HuH-7 (cell line): ENCODE data around the gene GALNT11.
A peak's percentile ranks its signal among the peaks of the same experiment; 100 is the strongest.
"Not testable (repeated sequence)": the region's sequence is repeated elsewhere in the genome, so short reads cannot be mapped to it uniquely, and the experiment has no call there.

Experiments
- DNase-seq: peaks from one replicate; pipeline ENCODE4 v3.0.0; 2011; ENCODE audit warnings: low spot score

The GALNT11 gene

DNA sequence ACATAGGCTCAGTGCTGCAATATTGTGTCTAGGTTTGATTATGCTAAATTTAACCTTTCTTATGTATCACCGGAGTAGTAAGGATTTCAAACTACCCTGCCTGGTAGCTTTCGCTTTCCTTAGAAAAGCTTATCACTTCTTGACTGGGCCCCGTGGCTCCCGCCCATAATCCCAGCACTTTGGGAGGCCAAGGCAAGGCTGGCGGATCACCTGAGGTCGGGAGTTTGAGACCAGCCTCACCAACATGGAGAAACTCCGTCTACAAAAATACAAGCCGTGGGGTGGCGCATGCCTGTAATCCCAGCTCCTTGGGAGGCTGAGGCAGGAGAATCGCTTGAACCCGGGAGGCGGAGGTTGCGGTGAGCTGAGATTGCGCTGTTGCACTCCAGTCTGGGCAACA lies 49.9 kb downstream of the GALNT11 start:
- DNase-seq = not testable (repeated sequence)

DNA sequence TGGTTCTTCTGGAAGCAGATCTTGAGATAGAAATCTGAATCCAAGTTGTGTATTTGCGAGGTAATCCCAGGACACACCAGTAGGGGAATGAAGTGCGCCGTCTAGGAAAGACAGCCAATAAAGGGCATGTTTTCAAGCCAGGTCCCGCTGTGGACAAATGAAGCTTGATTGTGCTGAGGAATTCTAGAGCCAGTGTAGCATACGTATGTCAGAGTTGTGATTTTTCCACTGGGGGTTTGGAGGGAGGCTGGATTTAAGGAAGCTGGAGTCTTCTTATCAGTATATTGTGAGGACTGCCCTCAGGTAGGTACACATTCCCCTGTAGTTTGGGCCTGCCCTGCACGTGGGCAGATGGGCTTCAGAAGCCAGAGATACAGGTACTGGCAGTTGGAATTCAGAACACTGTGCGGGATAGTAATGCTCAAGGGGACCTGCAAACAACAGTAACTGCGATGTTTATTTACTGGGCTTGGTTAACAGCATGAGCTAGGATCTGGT lies 50.9 kb downstream of the GALNT11 start:
- DNase-seq = peak; percentile 46

DNA sequence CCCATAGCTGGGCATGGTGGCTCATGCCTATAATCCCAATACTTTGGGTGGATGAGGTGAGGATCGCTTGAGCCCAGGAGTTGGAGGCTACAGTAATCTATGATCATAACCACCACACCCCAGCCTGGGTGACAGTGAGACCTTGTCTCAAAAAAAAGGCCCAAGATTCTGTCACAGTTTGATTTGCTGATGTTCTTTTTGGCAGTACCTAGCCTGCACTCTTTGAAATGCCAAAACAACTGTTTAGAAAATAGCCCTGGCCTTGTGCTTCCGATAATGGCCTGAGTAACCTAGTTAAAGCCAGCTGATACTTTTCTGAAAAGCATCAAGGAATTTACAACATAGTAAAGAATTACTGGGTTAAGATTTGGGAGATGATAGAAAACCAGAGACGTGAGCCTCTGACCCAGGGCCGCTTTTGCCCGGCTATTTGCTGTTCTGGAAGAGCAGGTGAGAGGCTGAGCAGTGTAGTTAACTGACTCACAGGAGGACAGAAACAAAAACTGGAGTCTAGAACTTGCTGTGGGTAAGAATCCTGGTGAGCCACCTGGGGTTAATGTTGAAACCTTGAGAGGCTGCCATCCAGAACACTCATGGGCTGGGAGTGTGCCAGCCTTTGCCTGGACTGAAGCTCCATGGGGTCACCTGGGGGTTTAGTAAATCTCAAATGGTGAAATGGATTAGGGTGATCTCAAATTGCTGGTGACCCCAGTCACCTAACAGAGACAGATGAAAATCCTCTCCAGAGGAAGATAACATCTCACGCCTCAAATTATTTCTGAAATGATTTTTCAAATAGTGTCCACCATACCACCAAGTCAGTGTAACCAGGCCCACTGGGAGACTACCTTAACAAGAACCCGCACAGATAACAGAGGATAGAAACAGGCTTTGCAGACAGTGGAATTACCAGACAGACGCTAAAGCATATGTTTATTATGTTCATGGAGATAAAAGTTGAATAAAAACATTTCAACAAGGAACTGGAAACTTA lies 51.8 kb downstream of the GALNT11 start:
- DNase-seq = no peak

DNA sequence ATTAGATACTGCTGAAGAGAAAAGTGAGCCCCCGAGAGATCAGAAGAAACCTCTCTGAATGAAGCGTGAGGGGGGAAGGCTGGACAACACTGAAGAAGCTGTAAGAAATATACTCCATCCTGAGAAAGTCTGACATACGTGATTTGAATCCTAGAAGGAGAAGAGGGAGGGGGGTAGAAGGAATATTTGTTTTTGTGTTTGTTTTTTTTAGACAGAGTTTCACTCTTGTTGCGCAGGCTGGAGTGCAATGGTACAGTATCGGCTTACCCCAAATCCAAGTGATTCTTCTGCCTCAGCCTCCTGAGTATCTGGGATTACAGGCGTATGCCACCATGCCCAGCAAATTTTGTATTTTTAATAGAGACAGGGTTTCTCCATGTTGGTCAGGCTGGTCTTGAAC lies 52.6 kb downstream of the GALNT11 start:
- DNase-seq = no peak

DNA sequence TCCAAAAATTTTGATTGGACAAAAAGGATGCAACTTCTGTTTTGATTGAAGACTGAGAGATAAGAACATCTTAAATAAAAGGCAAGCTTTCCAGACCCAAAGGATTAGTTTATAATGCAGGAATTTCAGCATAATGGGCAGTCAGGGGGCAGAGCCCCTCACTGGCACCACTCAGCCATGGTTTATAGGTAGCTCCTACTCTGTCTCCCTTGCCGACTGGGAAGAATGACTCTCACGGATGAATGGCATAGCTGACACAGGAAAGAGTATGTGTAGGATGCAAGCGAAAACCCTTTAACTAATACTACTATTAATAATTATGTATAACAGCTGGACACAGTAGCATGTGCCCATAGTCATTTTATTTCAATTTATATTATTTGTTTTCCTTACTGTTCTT lies 53.3 kb downstream of the GALNT11 start:
- no peak for DNase-seq

DNA sequence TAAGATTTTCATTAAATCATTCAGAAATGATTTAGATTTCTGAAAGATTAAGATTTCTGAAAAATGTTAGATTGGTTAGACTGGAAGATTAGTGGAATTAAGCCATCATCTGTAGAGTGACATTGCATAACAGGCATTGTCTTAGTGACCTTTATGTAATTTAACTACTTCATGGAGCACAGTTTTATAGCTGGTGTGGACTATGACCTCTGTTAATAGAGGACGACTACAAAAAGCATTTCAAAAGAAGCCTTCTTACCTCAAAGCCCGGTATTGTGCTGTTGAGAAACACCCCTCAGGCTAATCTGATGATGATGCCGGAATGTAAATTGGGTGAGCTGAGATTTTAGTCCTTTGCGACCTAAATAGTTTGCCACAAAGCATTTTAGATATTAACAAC lies 55.6 kb downstream of the GALNT11 start:
- peak; percentile 56 for DNase-seq

DNA sequence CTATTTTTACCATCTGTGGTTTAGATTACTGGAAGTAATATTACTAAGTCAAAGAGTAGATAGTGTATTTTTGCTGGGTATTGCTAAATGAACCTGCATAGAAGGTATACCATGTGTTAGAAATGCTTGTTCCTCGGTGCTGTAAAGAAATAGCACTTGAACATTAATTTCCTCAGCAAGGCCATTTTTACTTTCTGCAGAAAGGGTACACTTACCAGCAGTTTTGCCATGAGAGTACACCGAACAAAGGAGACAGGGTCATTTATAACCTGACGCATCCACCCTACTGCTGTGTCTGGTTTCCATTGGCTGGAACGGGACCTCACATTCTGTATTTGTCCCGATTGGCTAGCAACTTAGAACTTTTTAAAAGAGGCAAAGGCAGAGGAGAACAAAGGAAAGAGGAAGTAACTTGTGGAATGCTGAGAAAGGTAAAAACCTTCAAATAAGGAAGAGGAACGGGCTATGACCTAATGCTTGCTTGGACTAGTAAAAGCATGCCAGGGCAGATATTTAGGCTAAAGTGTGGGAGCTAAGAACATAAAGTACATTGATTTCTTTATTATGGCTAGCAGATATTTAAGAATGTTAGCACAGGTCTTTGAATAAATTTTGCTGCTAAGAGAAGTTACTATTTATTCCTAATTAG lies 56.7 kb downstream of the GALNT11 start:
- not testable (repeated sequence) for DNase-seq

DNA sequence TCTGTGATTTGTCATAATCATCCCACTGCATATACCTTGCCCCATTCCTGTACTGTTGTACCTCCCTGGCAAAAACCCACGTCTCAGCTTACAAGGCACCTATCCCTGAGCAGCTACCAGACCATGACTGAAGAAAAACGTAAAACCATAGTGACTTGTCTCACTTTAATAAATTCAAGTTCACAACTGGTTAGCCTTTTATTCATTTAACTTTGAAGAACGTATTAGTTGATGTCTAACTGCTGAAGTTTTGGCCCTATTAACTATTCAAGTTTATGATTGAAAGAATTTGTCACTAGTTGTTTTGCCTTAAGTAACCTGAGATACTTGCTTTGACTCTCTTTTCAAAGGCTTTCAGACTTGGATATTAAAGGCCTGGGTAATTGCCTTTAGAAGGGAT lies 59.7 kb downstream of the GALNT11 start:
- no peak for DNase-seq

DNA sequence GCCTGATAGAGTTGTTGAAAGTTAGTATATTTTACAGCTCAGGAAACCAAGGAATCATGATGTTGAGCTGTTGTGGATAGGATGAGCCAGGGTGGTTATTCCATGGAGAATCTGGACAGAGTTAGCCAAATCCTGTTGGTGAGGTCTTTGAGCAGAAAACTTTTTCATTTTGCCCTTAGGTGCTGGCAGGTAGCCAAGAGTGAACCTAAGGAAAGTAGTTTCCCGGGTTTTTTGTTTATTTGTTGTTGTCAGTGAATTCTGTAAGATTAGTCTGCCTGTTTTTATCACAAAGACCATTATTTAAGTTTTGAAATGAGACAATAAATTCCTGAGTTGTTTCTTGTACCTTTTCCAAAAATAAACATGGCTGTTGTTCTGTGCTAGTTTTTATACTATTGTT lies 61.0 kb downstream of the GALNT11 start:
- no peak for DNase-seq

DNA sequence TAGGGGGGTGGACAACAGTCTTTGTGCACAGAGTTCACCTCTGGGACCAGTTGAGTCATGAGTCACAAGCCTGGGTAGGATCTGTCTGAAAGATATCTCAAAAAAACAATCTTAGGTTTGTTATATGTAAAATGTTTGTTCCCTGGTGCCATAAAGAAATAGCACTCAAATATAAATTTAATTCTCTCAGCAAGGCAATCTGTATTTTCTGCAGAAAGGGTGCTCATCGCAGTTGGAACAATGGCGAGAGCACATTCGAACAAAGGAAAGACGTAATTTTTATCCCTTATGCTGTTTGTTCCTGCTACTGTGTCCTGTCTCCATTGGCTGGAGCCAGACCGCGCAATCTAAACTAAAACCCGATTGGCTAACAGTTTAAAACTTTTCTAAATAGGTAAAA lies 63.7 kb downstream of the GALNT11 start:
- no peak for DNase-seq

DNA sequence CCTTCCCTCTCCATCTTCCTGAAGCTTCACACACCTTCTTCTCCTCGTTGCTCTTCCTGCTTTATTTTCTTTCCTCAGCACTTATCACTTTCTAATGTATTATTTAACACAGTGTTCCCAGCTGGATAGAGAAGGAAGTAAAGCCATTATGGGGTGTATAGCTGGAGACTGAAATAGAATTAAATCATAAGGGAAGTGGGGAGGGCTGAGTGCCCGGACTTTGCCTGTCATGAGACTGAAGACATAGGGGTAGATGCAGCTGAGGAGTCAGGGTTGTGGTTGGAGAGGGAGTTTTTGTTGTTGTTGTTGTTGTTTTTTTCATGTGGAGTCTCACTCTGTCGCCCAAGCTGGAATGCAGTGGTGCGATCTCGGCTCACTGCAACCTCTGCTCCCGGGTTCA lies 65.3 kb downstream of the GALNT11 start:
- DNase-seq = no peak

DNA sequence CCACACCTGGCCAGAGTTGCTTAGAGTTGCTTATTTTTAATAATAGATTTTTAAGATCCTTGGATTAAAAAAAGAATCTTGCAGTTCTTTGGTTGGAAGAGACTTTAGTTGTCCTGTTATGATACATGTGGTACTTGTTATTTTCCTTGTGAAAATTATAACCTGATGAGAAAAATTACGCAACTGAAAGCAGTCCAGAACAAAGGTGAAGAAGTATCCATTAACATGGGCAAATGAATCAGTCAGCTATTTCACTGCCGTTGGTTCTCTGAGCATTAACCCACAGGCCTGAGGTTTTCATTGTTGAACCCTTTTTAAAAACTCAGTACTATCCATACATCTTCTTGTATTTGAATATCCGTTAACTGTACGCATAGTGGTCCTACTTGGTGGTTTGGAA lies 68.2 kb downstream of the GALNT11 start:
- DNase-seq = no peak

DNA sequence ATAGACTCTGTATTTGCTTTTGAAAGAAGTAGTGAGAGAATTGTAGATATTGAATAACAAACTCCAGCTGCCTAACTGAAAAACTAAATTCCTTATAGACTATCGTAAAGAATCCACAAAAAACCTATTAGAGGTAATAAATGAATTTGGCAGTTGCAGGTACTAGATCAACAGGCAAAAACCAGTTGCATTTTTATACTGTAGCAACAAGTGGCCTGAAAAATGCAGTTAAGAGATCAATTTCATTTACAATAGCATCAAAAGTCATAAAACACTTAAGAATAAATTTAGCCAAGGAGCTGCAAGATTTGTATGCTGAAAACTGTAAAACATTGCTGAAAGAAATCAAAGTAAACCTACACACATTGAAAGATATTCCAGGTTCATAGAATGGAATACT lies 70.3 kb downstream of the GALNT11 start:
- DNase-seq = no peak

DNA sequence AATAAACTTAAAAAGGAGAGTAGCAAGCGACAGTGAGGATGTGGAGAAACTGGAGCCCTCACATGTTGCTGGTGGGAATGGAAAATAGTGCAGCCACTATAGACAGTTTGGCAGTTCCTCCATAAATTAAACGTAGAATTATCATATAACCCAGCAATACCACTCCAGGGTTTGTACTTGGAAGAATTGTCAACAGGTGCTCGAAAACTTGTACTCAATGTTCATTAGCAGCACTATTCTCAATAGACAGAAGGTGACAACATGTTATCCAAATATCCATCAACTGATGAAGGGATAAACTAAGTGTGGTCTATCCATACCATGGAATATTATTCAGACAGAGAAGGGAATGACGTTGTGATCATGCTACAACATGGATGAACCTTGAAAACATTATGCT lies 71.9 kb downstream of the GALNT11 start:
- DNase-seq = no peak

DNA sequence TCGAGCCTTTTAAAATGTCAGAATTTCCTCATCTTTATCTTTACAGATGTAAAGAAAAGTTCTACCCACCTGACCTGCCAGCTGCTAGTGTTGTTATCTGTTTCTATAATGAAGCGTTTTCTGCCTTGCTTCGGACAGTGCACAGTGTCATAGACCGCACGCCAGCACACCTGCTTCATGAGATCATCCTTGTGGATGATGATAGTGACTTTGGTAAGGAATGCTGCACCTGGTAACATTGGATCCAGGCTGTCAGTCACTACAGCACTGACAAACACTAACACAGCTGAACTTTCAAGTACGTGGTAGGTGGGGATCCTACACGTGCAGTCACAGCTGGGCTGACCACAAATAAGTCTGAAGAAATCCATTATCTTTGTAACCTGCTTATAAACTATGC lies 77.6 kb downstream of the GALNT11 start:
- DNase-seq = no peak

DNA sequence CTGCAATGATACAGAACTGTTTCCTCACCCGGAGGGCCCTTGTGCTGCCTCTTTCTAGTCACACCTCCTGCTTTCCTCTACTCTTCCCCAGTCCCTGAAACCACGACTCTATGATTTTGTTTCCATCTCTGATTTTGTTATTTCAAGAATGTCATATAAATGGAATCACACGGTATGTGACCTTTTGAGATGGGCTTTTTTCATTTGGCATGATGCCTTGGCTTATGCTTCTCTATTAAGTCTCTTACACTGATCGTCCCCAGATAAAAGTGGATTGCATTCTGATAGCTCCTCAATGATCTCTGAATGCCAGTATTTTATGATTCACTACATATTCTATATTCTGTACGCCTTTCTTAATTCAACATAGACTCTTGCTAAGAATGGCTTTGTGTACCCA lies 78.2 kb downstream of the GALNT11 start:
- no peak for DNase-seq

DNA sequence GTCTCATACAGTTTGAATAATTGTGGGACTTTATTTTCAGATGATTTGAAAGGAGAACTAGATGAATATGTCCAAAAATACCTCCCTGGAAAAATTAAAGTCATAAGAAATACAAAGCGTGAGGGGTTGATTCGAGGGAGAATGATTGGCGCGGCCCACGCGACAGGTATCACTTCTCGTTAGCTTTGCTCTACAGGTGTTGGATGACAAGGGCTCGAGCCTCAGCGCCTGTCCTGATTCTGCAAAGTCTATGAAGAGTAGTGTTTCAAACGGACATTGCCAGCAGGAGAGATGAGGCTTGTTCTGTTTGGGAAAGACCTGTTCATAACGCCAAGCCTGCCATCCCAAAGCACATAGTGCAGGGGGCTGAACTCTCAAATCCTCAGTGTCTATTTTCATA lies 79.7 kb downstream of the GALNT11 start:
- DNase-seq = no peak

DNA sequence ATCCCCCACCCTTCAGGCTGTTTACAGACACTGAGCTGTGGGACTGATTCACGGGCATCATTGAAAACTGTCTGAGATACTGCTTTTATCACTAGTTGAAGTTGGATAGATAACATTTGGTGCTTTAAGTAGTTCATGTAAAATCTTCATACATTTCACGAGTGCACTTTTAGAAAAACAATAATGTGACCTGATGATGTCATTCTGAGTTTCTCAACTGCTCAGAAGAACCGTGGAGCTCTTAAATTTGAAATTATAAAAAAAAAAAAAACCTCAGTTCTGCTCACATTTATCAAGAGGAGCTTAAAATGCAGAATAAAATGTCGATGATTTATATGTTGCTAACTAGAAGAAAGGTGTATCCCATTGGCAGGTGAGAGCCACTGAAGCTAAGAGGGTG lies 81.5 kb downstream of the GALNT11 start:
- no peak for DNase-seq

DNA sequence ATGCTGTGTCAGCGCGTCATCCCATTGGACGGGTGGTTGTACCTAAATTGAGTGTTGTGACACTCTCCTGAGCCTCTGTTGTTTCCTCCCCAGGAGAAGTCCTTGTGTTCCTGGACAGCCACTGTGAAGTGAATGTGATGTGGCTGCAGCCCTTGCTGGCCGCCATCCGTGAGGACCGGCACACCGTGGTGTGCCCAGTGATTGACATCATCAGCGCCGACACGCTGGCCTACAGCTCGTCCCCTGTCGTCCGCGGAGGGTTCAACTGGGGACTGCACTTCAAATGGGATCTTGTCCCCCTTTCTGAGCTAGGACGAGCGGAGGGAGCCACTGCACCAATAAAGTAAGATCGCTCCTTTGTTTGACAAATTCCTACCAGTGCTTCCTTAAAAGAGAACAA lies 82.5 kb downstream of the GALNT11 start:
- DNase-seq = no peak

DNA sequence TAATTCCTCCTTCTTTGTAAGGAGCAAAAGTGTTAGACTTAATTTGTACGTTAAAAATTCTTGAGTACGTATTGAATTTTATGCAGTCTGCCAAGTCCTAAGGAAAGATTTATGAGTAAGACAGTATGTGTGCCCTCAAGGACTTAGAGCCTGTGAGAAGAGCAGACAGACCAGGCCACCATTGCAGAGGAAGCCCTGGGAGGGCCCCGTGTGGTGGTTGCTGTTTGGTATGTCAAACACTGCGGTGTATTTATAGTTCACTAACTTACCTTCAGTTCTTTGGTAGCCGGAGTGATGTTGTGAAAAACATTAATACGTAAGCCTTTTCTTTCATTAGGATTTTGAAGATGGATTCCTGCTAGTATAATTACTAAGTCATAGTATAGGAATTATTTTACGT lies 82.9 kb downstream of the GALNT11 start:
- DNase-seq = no peak

DNA sequence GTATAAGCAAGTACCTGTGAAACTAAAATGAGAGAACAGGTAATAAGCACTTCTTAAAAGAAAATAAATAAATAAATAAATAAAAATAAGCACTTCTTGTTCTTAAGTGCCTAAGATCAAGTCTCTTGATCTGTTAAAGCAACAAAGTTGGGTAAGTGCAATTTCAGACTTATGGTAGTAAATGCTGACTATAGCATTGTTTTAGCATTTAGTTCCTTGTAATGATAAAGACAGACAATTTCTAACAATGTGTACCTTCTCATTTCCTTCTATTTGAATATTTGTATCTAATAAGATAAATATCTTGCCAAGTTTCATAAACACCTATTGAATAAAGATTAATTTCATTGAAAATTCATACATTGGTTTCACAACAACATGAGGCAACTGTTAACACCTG lies 87.4 kb downstream of the GALNT11 start:
- no peak for DNase-seq

DNA sequence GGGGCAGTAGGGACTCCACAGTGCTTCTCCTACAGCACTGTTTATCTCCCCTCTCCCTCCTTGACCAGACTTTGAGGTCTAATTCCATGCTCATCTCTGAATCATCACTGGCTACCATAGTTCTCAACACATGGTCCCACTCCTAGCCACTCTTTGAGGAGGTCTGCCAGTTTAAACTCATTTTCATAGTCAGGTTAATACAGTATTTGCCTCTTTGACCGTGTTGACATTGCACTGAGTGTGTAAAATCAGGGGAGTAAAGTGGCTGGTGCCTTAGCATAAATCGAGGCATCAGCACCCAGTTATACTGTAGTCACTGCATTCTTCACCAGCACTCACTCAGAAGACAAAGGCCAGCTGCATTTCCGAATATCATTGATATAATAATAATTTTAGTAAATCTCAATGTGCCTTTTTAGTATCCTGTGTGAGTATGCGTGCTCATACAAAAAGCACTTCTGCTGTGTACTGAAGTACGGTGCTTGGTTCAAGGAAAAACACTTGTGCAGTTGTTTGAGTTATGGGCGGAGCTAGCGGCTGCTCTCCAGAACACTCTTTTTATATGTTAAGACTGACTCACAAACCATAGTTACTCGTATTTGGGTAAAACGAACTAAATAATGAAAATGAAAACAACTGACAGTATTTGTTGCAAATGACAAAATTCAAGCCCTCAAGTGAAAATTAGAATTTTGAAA lies 89.7 kb downstream of the GALNT11 start:
- no peak for DNase-seq

DNA sequence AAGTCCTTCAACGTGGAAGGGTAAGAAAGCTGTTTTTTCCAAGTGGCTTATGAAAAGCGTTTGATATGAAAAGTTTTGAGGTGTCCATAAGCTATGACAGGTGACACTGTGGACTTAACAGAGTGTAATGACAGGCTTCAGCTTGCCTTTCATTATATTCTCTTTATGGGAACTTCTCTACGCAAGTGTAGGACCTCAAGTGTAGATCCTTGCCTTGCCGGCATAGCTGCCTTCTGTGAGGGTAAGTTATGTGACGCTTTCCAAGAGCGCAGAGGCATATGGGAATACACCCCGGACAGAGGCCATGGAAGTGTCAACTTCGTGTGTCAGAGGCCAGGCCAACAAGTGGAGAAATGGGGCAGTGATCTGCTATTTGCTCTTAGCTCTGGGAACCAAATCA lies 91.9 kb downstream of the GALNT11 start:
- no peak for DNase-seq
